Fibroblast of skin of back (primary cell): ENCODE data around the gene PPP1R11. TPM values are rescaled to one million over a fixed set of nuclear protein-coding genes. Genes with fewer than 3 reads are reported as not detected.
"Not testable (repeated sequence)": the region's sequence is repeated elsewhere in the genome, so short reads cannot be mapped to it uniquely, and the experiment has no call there.

Source experiments
- DNase-seq: peaks from one replicate; pipeline ENCODE4 v3.0.0-alpha.2; 2013
- polyA plus RNA-seq, 2 experiments: library from polyadenylated mRNA; unstranded; fragments of 120-200 nt; gene quantifications; one replicate each; pipeline ENCODE4 v1.2.1, GENCODE V29; 2013; ENCODE audit not compliant: insufficient read length in 2 of 2

PPP1R11 gene, protein sequence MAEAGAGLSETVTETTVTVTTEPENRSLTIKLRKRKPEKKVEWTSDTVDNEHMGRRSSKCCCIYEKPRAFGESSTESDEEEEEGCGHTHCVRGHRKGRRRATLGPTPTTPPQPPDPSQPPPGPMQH
- 58.2 TPM for polyA plus RNA-seq (2013, experiment 1 of 2; ENCODE audit: insufficient read length)
- polyA plus RNA-seq (2013, experiment 2 of 2; ENCODE audit: insufficient read length), result 61.7 TPM

GRCh38 chr6:30066577-30067459 is at the start of gene PPP1R11:
PPP1R11 (plus strand) TSS chr6:30067198; CDS start chr6:30067411, 213 bp downstream.
- DNase-seq, result peak; percentile 99

DNA sequence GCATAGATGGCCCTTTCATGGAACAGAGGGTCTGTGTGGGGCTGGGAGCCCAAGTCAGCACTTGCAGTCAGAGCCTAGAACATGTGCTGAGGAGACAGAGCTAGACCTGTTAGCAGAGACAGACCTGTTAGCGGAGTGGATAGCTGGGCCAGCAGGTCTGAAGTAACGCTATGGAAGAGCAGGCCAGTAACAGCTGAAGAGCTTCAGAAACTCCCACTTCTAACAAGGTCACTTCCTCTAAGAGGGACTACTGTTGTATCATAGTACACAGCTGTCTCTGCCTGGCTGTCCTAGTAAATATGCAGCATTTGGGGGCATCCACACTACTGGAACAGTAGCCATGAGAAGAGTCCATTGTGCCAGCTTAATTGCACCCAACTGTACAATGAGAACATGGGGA is 47.2 kb upstream of the PPP1R11 start:
- no peak for DNase-seq

DNA sequence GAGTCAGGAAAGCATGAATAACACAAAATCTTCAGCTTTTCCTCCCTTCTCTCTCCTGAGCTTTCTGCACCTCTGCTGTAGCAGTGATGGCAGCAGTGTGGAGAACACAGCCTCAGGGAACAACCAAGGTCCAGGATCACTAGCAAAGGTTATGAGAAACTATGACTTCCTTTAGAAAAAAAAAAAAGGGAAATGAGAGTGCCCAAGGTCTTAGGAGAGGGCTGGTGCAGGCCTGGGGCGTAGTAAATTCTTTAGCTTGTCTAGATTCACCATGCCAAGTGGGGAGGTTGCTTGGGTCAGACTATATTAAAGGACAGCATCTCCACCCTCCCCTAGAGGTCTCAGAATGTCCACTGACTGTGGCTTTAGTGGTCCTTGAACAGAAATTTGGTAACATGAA is 46.4 kb upstream of the PPP1R11 start:
- DNase-seq, result no peak

GRCh38 chr6:30022189-30022588 is 44.8 kb upstream of the PPP1R11 start:
- no peak for DNase-seq

DNA sequence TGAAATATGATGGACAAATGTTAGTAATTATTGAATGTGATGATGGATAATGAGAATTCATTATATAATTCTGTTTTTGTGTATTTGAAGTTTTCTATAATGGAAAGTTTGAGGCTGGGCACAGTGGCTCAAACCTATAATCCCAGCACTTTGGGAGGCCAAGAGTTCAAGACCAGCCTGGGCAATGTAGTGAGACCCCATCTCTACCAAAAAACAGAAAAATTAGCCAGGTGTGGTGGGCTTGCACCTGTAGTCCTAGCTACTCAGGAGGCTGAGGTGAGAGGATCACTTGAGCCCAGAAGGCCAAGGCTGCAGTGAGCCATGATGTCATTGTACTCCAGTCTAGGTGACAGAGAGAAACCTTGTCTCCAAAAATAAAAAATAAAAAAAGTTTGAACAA is 44.3 kb upstream of the PPP1R11 start:
- DNase-seq, result not testable (repeated sequence)

GRCh38 chr6:30025186-30025585 is 41.8 kb upstream of the PPP1R11 start:
- no peak for DNase-seq

DNA sequence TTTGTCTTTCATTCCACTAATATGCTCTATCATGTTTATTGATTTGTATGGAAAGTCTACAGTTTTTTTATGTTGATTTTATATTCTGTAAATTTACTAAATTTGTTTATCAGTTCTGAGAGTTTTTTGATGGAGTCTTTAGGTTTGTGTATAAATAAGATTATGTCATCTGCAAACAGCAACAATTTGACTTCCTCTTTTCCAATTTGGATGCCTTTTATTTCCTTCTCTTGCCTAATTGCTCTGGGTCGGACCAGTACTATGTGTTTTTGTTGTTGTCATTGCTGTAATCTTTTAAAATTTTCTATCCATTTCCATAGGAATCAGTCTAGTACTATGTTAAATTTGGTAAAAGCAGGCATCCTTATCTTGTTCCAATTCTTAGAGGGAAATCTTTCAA is 37.4 kb upstream of the PPP1R11 start:
- DNase-seq, result no peak

GRCh38 chr6:30031381-30031780 is 35.6 kb upstream of the PPP1R11 start:
- DNase-seq, result no peak

DNA sequence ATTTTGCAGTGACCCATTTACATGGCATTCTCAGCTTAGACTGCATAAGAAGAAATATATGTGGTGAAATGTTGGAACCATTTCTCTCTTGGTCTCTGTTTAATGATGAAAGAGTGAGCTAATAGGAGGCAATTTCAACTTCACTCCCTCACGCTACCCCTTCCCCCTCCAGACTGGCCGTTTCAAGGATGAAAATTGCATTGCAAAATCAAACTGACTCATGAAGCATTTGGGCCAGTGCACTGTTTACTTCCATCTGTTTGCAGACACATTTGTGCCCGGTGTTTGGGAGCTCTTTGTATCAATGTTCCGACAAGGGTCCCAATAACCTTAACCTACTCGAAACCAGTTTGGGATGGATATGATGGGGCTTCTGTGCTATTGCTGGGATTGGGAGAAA is 33.6 kb upstream of the PPP1R11 start:
- DNase-seq, result not testable (repeated sequence)

GRCh38 chr6:30035784-30036183 is 31.2 kb upstream of the PPP1R11 start:
- no peak for DNase-seq

DNA sequence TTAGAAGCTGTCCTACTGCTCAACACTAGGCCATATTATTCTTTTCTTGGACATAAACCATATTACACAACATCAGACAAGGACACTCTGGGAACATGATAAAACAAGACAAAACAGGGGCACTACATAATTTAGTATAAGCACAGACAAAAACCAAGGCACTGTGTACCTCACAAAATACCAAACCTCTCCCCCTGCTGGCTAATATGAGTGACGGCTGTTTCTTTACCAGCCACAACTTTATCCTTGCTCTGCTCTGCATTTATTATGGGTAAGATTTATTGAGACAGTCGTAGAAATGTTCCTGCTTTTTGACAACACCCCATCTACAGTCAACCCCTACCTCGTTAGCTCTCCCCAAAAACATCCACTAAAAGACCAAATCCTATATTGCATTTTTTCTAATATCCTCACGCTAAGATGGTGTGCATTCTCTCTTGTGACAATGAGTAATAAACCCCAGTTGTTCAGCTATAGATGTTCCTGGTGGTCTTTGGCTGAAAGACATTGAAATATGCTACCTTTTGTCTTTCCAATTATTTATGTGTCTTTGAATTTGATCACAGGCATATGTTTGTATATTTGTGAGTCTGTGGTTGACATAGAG is 29.7 kb upstream of the PPP1R11 start:
- peak; percentile 13 for DNase-seq

DNA sequence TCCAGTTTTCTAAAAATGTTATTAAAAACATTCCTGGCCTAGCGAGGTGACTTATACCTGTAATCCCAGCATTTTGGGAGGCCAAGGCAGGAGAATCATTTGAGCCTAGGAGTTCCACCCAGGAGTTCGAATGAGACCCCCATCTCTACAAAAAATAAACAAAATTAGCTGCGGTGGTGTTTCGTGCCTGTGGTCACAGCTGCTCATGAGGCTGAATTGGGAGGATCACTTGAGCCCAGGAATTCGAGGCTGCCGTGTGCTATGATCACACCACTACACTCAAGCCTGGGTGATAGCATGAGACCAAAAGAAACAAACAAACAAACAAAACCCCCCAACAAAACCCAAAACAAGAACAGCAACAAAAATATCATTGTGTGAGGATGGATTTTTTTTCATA is 25.8 kb upstream of the PPP1R11 start:
- no peak for DNase-seq

DNA sequence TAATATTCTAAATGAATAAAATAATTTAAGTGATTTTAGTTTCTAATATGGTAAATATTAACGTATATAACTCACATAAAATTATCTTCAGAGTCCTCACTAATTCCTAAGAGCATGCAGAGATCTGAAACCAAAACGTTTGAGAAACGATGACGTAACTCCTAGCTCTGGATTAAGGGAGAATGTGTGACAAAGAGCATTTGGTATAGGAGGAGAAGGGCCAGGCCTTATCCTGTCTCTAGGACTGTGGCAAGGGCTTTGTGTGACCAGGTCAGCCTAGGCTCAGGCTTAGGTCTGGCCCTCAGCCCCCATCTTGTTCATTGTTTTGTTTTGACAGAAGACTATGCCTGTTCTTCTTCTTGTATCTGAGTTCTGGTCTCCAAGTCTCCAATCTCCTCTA is 25.2 kb upstream of the PPP1R11 start:
- no peak for DNase-seq

- no peak for DNase-seq
Observed at GRCh38 chr6:30042476-30042875, 24.5 kb upstream of the PPP1R11 start.

DNA sequence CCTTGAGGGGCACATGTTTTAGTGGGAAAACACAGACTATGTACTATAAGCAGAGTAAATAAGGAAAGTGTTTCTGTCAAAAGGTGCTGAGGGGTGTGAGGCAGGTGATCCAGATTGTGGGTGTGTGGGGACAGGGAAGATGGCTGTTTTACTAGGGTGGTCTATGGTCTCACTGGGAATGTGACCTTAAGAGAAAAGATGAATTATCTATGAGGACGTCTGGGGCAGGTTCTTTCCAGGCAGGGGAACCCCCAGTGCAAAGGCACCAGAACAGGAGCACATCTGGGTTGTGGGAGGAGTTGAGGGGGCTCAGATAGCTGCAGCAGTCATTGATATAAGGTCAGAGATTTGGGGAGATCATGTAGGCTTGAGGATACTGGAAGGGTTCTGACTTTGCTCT is 24.1 kb upstream of the PPP1R11 start:
- DNase-seq, result no peak

DNA sequence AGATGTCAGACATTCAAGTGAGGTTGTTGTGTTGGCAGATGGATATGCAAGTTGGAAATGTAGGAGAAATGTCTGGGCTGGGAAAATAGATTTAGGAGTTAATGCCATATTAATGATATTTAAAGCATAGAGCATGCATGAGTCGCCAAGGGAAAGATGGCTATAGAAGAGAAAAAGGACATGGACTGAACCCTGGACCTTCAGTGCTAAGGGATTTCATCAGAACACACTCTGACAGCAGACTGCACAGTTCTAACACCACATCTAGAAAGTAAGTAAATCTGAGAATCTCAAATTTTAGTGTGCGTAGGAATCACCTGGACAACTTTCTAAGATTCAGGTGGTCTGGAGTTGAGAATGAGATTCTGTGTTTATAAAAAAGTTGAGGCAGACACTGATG is 23.3 kb upstream of the PPP1R11 start:
- DNase-seq, result no peak

GRCh38 chr6:30044630-30045029 is 22.4 kb upstream of the PPP1R11 start:
- peak; percentile 78 for DNase-seq

- DNase-seq, result no peak
Observed at GRCh38 chr6:30047220-30047619, 19.8 kb upstream of the PPP1R11 start.

- no peak for DNase-seq
Observed at GRCh38 chr6:30053682-30054081, 13.3 kb upstream of the PPP1R11 start.

- no peak for DNase-seq
Observed at GRCh38 chr6:30055513-30055912, 11.5 kb upstream of the PPP1R11 start.

- DNase-seq, result peak; percentile 37
Observed at GRCh38 chr6:30060606-30061091, 6.3 kb upstream of the PPP1R11 start.

DNA sequence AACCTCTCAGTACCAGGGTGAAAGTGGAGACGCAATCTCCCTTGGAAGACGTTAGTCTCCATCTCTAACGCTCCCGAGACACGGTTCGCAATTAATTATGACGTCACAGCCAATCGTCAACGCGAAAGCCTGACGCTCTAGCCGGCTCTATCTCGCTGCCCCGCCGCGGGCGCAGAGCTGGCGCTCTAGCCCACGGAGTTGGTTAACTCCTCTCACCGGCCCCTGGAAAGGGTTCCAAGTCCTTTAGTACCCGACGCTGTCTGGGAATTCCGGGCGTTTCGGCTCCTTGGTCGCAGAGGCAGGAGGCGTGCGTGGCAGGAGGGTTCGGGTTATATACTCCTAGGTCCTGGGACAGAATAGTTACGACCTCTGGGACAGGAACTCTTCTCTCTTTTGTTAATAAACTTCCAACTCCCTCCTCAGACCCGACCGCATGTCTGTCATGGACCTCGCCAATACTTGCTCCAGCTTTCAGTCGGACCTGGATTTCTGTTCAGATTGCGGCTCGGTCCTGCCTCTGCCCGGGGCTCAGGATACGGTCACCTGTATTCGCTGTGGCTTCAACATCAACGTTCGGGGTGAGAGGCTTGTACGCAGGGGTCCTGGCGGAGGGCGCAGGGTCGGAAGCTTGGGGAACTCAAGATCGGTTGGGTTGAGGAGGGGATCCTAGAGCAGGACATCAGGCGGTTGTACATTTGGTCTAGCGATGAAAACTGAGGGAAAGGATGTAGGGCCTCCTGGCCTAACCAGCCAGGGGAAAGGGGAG is 5.7 kb upstream of the PPP1R11 start, which contains the start of gene POLR1H:
Gene POLR1H, plus strand, starts transcription at position 174 of the 766 bp plus-strand sequence. Its CDS starts 260 bp downstream, at position 434.
- DNase-seq, result peak; percentile 97
